Subcutaneous abdominal adipose tissue (tissue), 5 donors: Measurements from ENCODE around the gene EVA1C.
"Not testable (repeated sequence)": the region's sequence is repeated elsewhere in the genome, so short reads cannot be mapped to it uniquely, and the experiment has no call there.

ENCODE experiments used
- H3K27ac ChIP-seq: one replicate; pipeline ENCODE4 v1.7.0; 2013; ENCODE audit warnings: low read depth, mild to moderate bottlenecking, inconsistent platforms, low read length, moderate library complexity
- H3K27me3 ChIP-seq, 5 donors: one replicate each; pipeline ENCODE4 v1.7.0; 2013; ENCODE audit warnings: low read length in 5 of 5, inconsistent platforms in 1 of 5; ENCODE audit not compliant: control insufficient read depth in 5 of 5, insufficient read depth in 4 of 5
- H3K36me3 ChIP-seq, 5 donors: one replicate each; pipeline ENCODE4 v1.7.0; 2013; ENCODE audit warnings: low read length in 5 of 5; ENCODE audit not compliant: control insufficient read depth in 5 of 5, insufficient read depth in 5 of 5
- H3K4me1 ChIP-seq, 5 donors: one replicate each; pipeline ENCODE4 v1.7.0; 2013; ENCODE audit warnings: low read length in 5 of 5, mild to moderate bottlenecking in 3 of 5, moderate library complexity in 1 of 5; ENCODE audit not compliant: control insufficient read depth in 5 of 5, insufficient read depth in 5 of 5
- H3K4me3 ChIP-seq, 5 donors: one replicate each; pipeline ENCODE4 v1.7.0; 2013; ENCODE audit warnings: low read length in 5 of 5, low read depth in 1 of 5
- H3K9ac ChIP-seq, 5 donors: one replicate each; pipeline ENCODE4 v1.7.0; 2013; ENCODE audit warnings: low read length in 5 of 5, mild to moderate bottlenecking in 4 of 5, moderate library complexity in 3 of 5
- H3K9me3 ChIP-seq, 5 donors: one replicate each; pipeline ENCODE4 v1.7.0; 2013; ENCODE audit warnings: low read length in 5 of 5; ENCODE audit not compliant: control insufficient read depth in 5 of 5
- donor health status: healthy.
- donor health status: healthy.
- donor health status: healthy.
- donor health status: healthy.
- donor health status: healthy.

Gene EVA1C

DNA sequence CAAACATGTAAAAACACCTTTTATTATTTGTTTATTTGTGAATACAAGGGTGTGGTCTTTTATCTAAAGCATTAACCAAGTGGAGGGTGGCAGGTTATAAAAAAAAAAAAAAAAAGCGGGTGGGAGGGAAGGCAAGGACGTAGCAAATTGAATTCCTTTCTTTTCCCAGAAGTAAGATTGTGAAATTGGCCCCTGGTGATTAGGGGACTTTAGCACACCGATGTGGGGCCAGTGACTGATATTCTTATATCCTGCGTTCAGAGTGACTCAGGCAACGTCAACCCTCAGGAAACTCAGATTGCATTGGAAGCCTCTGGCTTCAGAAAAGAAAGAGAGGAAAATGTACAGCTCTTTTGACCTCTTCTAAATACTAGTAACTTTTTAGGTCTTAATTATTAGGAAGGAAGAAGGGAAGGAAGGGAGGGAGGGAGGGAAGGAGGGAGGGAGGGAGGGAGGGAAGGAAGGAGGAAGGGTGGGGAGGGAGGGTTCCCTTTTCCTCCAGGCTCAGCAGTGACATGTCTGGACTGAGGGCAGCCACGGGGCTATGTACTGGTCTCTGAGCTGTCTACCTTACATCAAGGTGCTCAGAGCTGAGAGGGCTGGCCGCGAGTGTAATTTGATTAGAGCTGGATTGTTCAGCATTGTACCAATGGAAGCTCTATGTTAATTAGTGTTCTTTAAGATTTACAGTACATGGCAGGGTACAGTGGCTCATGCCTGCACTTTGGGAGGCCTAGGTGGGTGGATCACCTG, 30.2 kb downstream of the EVA1C start:
- Histone ChIP-seq H3K4me1 (peaks cover 0 to 7% (median 0%) of the 10 kb centered on the region in 5 donors), H3K36me3 (no peaks in the 10 kb centered on the region), H3K4me3 (no peak overlapping the region), H3K9me3 (peaks cover 0 to 4% (median 0%) of the 10 kb centered on the region in 5 donors), H3K27ac (no peak overlapping the region), H3K9ac (no peak overlapping the region), H3K27me3 (no peaks in the 10 kb centered on the region)

DNA sequence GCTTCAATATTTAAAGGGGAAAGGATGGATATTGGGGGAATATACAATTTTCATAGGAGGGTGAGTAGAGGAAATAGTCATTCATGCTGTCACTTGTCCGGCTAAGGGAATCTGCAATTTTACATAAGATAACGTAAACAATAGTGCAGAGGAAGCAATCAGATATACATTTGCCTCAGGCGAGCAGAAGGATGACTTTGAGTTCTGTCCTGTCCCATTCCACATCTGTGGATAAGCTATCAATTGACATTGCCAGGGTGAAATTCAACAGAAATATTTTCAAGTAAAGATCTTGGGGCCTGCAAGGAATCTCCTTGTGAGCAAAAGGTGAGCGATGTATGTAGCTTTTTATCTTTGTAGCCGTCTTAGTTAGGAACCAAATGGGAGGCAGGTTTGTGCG, 32.6 kb downstream of the EVA1C start:
- Histone ChIP-seq H3K27me3 (no peaks in the 10 kb centered on the region), H3K9me3 (peaks cover 0 to 4% (median 0%) of the 10 kb centered on the region in 5 donors), H3K4me3 (no peak overlapping the region), H3K36me3 (no peaks in the 10 kb centered on the region), H3K4me1 (peaks cover 0 to 7% (median 0%) of the 10 kb centered on the region in 5 donors), H3K9ac (no peak overlapping the region), H3K27ac (no peak overlapping the region)

DNA sequence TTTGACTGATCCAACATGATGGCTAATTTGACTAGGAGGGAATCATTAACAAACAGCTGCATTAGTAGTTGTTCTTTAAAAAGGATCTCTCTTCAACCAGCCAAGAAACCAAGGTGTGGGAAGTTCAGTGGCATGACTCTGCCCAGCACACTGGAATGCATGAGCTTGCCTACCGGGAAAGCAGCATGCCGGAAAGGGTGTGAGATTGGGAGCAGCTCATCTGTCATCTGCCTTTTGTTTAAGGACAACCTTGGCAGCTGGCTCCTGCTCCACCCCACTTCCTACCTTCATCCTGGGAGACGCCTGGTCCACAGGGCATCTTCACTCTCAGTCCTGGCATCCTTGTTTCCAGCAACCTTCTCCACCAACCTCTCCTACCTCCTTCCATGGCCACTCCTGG, 33.9 kb downstream of the EVA1C start:
- peaks cover 0 to 10% (median 5%) of the 10 kb centered on the region in 5 donors for H3K4me1 ChIP-seq
- not testable (repeated sequence) for H3K9ac ChIP-seq, H3K9me3 ChIP-seq, H3K4me3 ChIP-seq, H3K27ac ChIP-seq, H3K27me3 ChIP-seq, H3K36me3 ChIP-seq

DNA sequence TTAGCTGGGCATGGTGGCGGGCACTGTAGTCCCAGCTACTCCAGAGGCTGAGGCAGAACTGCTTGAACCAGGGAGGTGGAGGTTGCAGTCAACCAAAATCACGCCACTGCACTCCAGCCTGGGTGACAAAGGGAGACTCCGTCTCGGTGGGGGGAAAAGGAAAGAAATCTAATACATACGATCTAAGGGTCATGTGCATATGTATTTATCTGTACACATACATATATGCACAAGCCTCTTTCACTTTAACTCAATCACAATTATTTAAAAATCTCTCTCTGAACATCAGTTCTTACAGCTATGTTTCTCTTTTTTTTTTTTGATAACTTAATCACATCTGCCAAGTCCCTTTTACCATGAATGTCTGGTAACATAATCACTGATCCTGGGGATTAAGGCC, 34.7 kb downstream of the EVA1C start:
- H3K9ac ChIP-seq: no peak overlapping the region
- peaks cover 0 to 13% (median 5%) of the 10 kb centered on the region in 5 donors for H3K4me1 ChIP-seq
- H3K9me3 ChIP-seq: peaks cover 0 to 4% (median 0%) of the 10 kb centered on the region in 5 donors
- H3K27me3 ChIP-seq: no peaks in the 10 kb centered on the region
- no peak overlapping the region for H3K4me3 ChIP-seq
- no peak overlapping the region for H3K27ac ChIP-seq
- H3K36me3 ChIP-seq: peaks cover 0 to 2% (median 0%) of the 10 kb centered on the region in 5 donors

DNA sequence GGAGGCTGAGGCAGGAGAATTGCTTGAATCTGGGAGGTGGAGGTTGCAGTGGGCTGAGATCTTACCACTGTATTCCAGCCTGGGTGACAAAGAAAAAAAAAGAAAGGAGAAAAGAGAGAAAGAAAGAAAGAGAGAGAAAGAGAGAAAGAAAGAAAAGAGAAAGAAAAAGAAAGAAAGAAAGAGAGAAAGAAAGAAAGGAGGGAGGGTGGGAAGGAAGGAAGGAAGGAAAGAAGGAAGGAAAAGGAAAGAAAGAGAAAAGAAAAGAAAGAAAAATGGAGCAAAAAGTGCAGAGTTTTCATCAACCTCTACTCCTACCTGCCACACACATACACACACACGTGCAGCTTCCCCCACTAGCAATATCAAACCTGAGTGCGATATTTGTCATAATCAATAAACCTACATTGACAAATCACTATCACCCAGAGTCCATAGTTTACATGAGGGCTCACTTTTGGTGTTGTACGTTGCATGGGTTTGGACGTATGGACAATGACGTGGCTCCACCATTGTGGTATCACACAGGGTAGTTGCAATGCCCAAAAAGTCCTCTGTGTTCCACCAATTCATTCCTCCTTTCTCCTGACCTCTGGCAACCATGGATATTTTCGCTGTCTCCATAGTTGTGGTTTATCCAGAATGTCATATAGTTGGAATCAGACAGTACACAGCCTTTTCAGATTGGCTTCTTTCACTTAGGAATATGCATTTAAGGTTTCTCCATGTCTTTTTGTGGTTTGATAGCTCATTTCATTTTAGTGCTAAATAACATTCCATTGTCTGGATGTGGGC, 36.5 kb downstream of the EVA1C start:
- H3K27me3 ChIP-seq: no peaks in the 10 kb centered on the region
- H3K4me3 ChIP-seq: no peak overlapping the region
- peaks cover 0 to 2% (median 0%) of the 10 kb centered on the region in 5 donors for H3K36me3 ChIP-seq
- H3K4me1 ChIP-seq: peaks cover 0 to 12% (median 5%) of the 10 kb centered on the region in 5 donors
- H3K9ac ChIP-seq: no peak overlapping the region
- no peak overlapping the region for H3K27ac ChIP-seq
- peaks cover 0 to 4% (median 0%) of the 10 kb centered on the region in 5 donors for H3K9me3 ChIP-seq

DNA sequence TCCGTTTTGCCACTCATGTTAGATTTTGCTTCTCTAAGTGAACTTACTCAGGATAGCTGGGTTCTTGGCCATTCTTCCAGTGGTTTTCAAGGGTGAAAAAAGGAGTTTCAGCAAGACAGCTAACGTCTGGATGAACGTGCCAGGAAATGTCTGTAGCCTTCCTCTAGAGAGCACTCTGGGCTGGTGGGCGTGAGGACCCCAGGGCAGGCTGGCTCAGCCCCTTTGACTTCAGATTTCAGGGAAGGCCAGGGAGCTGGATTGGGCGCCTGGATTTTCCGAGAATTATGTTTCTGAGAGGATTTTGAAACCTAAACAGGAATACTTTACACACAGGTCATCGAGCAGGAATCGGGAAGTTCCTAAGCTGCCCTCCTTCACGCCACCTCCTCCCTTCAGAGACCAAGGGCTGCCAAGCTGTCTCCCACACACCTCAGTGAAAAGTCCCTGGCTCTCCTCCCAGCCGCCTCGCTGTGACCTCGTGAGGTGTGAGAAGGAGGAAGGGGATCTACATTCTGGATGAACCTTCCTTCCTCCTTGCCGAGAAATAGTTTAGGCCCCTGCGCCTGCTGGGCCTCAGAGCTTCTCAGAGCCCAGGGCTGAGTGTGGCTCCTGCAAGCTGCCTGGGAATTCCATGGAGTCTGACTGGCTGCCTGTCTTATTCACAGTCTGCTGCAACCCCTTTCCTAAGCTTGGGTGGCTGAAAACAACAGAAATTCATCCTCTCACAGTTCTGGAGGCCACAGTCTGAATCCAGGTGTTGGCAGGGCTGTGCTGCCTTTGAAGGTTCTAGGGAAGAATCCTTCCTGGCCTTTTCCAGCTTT, 38.6 kb downstream of the EVA1C start:
- peak overlapping the region; percentile 6 for H3K27ac ChIP-seq
- not testable (repeated sequence) for H3K27me3 ChIP-seq, H3K4me3 ChIP-seq, H3K36me3 ChIP-seq, H3K9ac ChIP-seq, H3K9me3 ChIP-seq
- H3K4me1 ChIP-seq: peaks cover 0 to 14% (median 5%) of the 10 kb centered on the region in 5 donors

DNA sequence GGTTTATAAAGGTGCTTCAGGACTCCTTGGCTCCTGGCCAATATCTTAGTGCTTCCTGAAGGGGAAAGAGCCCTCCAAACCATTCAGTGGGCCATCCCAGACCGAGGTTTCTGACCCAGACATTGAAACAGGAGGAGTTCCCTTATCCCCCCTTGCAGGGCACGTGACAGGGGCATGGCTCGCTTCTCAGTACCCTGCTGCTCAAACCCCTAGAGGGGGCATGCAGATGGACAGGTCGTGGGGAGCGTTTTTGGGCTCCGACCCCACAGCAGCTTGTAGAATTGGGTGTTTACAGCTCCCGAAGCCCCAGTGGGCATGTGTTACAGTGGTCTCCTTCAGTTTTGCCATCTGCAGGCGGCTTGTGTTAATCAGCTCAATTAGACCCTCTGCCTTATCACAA, 39.7 kb downstream of the EVA1C start:
- not testable (repeated sequence) for H3K27ac ChIP-seq, H3K9me3 ChIP-seq, H3K4me3 ChIP-seq, H3K9ac ChIP-seq, H3K36me3 ChIP-seq, H3K27me3 ChIP-seq
- H3K4me1 ChIP-seq: peaks cover 1 to 25% (median 7%) of the 10 kb centered on the region in 5 donors

DNA sequence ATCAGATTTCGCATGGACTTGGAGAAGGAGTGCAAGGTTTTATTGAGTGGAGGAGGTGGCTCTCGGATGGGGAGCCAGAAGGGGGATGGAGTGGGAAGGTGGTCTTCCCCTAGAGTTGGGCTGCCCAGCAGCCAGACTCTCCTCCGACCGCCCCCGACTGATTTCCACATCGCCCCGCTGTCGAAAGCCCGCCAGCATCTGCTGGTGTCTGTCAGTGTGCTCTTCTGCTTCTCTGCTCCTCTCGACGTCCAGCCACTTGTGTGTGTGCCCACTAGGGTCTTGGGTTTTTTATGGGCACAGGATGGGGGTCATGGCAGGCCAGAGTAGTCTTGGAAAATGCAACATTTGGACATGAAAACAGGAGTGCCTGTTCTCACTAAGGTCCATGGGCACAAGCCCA, 40.1 kb downstream of the EVA1C start:
- H3K4me1 ChIP-seq: peaks cover 3 to 29% (median 11%) of the 10 kb centered on the region in 5 donors

DNA sequence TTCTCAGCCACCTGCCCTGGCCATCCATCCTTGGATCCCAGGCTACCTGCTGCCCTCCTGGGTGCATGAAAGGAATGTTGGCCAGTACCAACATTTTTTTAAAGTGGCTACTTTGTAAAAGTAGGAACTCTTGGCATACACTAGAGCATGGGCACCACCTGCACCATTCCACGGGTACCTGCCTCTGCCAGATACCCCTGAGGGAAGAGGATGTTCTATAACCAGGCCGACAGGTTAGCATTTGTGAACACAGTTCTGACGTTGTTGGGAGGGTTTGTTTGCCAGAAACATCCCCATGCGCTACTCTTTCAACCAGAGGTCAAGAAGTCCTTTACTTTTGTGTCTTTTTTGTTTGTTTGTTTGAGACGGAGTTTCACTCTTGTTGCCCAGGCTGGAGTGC, 43.0 kb downstream of the EVA1C start:
- peaks cover 0 to 26% (median 14%) of the 10 kb centered on the region in 5 donors for H3K36me3 ChIP-seq
- no peak overlapping the region for H3K27ac ChIP-seq
- no peaks in the 10 kb centered on the region for H3K27me3 ChIP-seq
- no peak overlapping the region for H3K4me3 ChIP-seq
- H3K9ac ChIP-seq: no peak overlapping the region
- H3K9me3 ChIP-seq: no peaks in the 10 kb centered on the region
- peaks cover 3 to 28% (median 11%) of the 10 kb centered on the region in 5 donors for H3K4me1 ChIP-seq

More for the DNA sequence above, 40.1 kb downstream of the EVA1C start:
- no peak overlapping the region for H3K27ac ChIP-seq
- no peaks in the 10 kb centered on the region for H3K27me3 ChIP-seq
- H3K4me3 ChIP-seq: no peak overlapping the region
- H3K9ac ChIP-seq: no peak overlapping the region
- peaks cover 0 to 10% (median 0%) of the 10 kb centered on the region in 5 donors for H3K36me3 ChIP-seq
- no peaks in the 10 kb centered on the region for H3K9me3 ChIP-seq
